NT2/D1 (cell line): ENCODE data around the gene TMEM132A.

ENCODE experiments used
- YY1 ChIP-seq: IDR thresholded peaks from 2 replicates; pipeline ENCODE4 v1.6.1; 2011; ENCODE audit not compliant: insufficient read length, insufficient read depth
- ZNF274 ChIP-seq: IDR thresholded peaks from 2 replicates; pipeline ENCODE4 v1.6.1; 2011; ENCODE audit warnings: mild to moderate bottlenecking, low read depth, low read length

DNA sequence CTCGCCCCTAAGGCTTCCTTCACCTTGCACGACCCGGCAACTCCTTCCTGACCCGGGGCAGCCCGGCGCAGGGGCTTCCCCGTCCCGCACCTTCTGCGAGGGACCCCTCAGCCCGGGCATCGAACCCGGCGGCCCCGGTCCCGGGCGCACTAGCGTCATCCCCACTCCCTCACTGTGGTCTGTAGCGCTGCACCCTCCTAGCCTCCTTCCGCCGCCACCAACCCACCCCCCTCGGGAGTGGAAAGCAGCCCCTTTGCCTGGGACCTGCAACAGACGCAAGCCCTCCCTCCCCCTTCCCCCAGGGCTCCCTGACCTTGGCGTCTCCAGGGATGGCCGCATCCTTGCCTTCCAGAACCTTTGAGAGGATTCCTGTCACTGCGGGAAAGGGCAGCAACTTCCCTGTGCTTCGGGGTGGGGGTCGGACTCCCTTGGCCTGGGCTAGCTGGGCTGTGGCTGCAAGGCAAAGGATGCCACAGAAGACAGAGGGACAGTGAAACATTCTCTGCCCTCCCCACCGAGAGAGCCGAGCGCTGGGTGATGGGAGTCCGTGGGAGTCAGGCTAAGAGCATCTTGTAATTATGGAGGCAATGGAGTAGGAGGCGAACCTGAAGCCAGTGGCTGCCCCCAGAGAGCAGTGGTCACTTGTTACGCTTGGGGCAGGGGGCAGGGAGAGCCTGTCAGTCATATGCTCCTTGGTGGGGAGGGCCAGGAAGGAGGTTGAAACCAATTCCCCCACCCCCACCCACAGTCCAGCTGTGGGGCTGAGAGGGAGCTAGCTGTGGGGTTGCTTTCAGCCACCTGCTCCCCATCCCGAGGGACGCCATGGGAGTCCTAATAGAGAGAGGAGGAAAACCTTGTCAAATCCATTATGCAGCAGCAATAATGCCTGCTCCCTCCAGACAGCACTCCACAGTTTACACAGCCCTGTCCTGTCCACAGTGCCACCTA lies 920 bp downstream of the TMEM132A start:
- TF ChIP-seq YY1 (no peak), ZNF274 (no peak)
